GM21528 (cell line): ENCODE measurements around the gene ACTR1A.

Source experiments
- ATAC-seq: cut with Tn5 transposase; IDR thresholded peaks from one replicate; pipeline ENCODE4 v1.9.1; 2021; ENCODE audit warnings: mild to moderate bottlenecking, moderate library complexity; ENCODE audit not compliant: unreplicated experiment, low FRiP score

ACTR1A gene

DNA sequence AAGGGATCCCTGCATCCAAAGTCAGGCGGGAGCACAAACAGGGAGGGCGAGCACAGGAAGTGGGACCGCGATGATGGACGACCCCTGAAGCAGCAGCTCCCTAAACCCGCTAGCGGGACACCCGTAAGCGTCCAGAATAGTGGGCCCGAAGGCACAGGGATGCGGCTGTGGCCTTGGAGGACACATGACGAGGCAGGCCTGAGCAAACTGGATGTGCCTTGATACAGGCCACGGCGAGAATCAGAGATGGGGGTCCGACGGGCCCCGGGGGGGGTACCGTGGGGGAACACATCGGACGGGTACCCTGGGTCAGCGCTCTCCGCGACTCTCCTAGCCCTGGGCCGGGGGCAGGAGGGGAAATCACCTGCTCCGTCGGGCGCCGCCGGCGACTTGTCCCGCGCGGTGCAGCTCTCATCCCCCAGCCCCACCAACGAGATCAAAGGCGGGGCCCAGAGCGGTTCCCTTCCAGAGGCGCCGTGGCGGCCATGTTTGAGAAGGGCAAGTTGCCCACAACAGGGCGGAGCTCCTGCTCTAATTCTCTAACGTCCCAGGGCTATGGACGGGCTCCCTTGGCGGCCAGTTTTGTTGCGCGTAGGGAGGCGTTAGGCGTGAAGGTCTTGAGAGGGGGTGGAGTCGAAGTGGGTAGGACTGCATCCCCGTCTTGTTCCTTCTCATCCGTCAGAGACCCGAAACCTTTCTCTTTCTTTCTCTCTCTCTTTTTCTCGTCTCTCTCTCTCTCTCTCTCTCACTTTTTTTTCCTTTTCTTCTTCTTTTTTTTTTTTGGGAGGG is 70.2 kb downstream of the ACTR1A start, which contains the start of gene CUEDC2:
TSS of gene CUEDC2 (minus strand) at position 413 of the 789 bp plus-strand sequence. CDS start 7,386 bp downstream, outside the sequence.
- ATAC-seq: peak; percentile 86

DNA sequence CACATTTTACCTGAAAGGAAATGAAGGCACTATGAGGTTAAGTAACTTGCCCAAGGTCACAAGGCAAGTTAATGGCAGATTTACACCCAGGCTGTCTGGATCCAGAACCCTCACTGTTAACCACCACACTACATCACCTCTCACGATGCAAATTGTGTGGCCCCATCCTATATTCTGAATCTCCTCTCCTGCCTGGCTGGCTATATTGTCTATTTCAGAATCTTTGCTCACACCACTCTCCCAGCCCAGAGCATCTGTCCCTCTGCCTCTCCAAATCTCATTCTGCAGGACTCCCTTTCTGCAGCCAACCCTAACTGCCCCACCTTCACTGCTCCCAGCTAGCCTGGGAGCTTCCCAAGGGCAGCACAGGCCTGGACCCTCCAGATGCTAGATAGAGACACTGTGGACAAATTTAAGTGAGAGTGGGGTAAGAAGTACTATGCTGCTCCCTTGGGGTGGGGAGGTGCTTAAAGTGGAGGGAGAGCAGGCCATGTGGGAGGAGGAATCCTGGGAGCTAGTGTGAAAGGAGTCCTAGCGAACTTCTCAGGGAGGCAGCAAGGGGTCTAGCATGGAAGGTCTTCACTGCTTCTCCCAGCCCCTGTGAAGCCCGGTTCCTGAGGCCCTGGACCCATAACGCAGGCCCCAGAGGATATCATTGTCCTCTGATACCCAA is 70.9 kb downstream of the ACTR1A start:
- peak; percentile 7 for ATAC-seq

DNA sequence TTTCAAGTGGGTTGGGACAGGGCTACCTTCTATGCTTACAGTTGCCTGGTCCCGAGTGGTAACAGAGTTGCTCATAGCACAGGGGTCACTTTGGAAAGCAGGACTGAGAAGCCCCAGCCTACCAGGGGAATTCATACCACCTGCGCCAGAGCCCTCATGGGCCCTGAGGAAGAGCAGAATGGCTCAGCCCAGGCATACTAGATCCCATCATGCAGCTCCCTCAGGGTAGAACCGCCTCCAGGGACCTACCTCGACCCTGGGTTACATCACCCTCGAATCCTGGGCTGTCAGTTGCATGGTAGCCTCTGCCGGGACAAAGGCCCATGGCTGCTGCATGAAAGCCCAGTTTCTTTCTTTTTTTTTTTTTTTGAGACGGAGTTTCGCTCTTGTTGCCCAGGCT is 73.0 kb downstream of the ACTR1A start:
- ATAC-seq: no peak
